Measurements from ENCODE around the gene XPO6.

GRCh38 chr16:28103516-28104170 is 108.1 kb downstream of the XPO6 start:
- no peak for TF ChIP-seq CTCF (conservative IDR thresholded peaks at IDR 0.05; ENCODE audit: low read length)
- TF ChIP-seq EZH2phosphoT487 (IDR thresholded peaks at IDR 0.05; ENCODE audit: borderline replicate concordance), result no peak
